Ectodermal cell (in vitro differentiated cells): ENCODE measurements around the gene GPR108.

Experiments
- H3K27ac ChIP-seq: 2 replicates; pipeline ENCODE4 v1.7.0; 2013; ENCODE audit warnings: mild to moderate bottlenecking, low read depth, low read length; ENCODE audit not compliant: insufficient read depth, poor library complexity, severe bottlenecking
- H3K27me3 ChIP-seq: 2 replicates; pipeline ENCODE4 v1.7.0; 2013; ENCODE audit warnings: mild to moderate bottlenecking, low read length; ENCODE audit not compliant: insufficient read depth, control insufficient read depth, poor library complexity, severe bottlenecking
- H3K36me3 ChIP-seq: one replicate; pipeline ENCODE4 v1.7.0; 2013; ENCODE audit warnings: low read length; ENCODE audit not compliant: control insufficient read depth, insufficient read depth
- H3K4me1 ChIP-seq: one replicate; pipeline ENCODE4 v1.7.0; 2013; ENCODE audit warnings: low read length; ENCODE audit not compliant: control insufficient read depth, insufficient read depth
- H3K4me3 ChIP-seq: 2 replicates; pipeline ENCODE4 v1.7.0; 2013; ENCODE audit warnings: low read depth, low read length, control low read depth; ENCODE audit not compliant: insufficient read depth
- H3K9me3 ChIP-seq: 2 replicates; pipeline ENCODE4 v1.7.0; 2013; ENCODE audit warnings: mild to moderate bottlenecking, low read length, moderate library complexity; ENCODE audit not compliant: control insufficient read depth
- WGBS, 2 experiments: methylation state at CpG; one replicate each; pipeline ENCODE4 v1.1.7; 2013; ENCODE audit warnings: missing lambda C conversion rate in 2 of 2; 5-methylcytosine and 5-hydroxymethylcytosine counted together

GPR108 gene

DNA sequence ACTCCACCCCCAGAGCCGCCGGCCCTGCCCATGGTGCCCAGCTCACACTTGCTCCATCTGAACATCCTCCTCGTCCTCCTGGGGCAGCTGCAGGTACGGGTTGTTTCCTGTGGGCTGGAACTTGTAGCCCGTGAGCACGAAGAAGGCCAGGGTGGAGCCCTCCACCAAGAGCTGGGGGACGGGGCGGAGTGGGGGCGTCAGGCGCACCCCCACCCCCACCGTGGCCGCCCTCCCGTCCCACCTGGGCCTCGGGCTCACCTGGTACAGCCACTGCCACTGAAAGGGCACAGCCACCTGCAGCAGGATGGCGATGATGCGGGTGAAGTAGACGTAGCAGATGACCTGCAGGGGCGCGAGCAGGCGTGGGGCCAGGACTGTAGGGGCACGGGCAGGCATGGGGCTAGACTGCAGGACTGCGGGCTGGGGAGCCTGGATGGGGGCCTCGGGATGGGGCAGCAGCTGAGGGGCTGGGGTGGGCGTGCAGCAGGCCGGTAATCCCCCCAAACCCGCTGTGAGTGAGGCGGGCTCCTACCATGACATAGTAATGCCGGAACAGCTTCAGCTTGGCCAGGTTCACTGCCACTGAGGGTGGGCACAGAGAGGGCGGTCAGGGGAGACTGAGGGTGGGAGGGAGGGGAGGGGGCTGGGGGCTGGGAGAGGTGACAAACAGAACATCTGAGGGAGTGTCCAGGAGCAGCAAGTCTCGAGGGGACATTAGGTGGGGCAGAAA, 6.3 kb downstream of the GPR108 start:
- no peaks in the 10 kb centered on the region for H3K27me3 ChIP-seq
- no peak overlapping the region for H3K27ac ChIP-seq
- 92 to 96% methylated on average over 30 of the region's 30 CpGs for WGBS, 2 experiments
- H3K4me3 ChIP-seq = no peak overlapping the region
- peaks cover 3% of the 10 kb centered on the region for H3K36me3 ChIP-seq
- no peaks in the 10 kb centered on the region for H3K9me3 ChIP-seq
- H3K4me1 ChIP-seq = peaks cover 10% of the 10 kb centered on the region

DNA sequence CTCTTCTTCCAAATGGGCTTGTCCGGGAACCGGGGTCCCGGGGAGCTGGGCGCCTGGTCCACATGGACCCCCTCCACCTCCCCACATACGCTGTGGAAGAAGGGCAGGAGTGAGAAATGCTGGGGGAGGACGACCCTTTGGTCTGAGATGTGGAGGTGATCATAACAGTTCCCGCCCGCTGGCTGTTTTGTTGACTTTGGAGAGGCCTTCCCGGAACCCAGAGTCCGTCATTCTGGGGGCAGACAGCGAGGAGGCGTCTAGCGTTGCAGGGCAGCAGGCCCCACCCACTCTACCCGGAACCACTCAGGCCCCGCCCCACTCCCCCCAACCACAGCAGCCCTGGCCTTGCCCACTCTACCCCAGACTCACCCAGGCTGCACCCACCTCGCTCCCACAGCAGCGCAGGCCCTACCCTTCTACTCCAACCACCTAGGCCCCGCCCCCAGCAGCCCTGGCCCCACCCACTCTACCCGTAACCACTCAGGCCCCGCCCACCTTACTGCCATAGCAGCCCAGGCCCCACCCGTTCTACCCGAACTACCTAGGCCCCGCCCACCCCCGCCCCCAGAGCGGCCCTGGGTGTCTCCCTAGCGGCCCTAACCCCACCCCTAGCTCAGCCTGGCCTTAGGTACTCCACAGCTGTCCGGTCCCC, 7.1 kb downstream of the GPR108 start:
- no peaks in the 10 kb centered on the region for H3K9me3 ChIP-seq
- H3K4me1 ChIP-seq = peaks cover 2% of the 10 kb centered on the region
- no peaks in the 10 kb centered on the region for H3K27me3 ChIP-seq
- H3K4me3 ChIP-seq = no peak overlapping the region
- H3K36me3 ChIP-seq = peaks cover 3% of the 10 kb centered on the region
- H3K27ac ChIP-seq = no peak overlapping the region
- 80 to 85% methylated on average over 22 to 25 of the region's 27 CpGs for WGBS, 2 experiments

DNA sequence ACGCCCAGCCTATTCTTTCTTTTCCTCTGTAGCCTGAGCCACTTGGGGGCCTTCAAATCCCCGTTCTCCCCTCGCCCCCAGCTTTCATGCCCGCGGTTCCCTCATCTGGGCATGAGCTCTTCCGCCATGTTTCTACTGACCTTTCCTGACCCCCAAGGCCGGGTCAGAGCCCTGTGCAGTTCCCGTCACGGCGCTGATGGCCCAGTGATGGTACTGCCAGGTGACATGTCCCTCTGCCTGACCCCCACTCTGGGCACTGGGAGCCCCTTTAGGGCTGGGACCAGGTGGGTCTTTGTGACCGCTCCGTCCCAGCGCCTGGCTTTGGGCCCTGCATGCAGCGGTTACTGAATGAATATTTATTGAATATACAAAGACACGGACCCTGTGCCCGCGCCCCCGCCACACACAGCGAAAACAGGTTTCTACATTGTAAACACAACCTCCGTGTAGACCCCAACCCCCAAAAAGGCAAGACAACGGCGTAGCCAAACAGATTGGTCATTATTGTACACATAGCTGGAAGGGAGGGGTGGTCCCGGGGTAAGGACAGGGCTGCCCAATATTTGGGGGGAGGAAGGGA, 7.7 kb downstream of the GPR108 start:
- H3K36me3 ChIP-seq = peaks cover 3% of the 10 kb centered on the region
- WGBS, 2 experiments = 95 to 96% methylated on average over 23 of the region's 23 CpGs
- no peaks in the 10 kb centered on the region for H3K27me3 ChIP-seq
- H3K4me1 ChIP-seq = no peaks in the 10 kb centered on the region
- H3K27ac ChIP-seq = no peak overlapping the region
- H3K4me3 ChIP-seq = no peak overlapping the region
- no peaks in the 10 kb centered on the region for H3K9me3 ChIP-seq

DNA sequence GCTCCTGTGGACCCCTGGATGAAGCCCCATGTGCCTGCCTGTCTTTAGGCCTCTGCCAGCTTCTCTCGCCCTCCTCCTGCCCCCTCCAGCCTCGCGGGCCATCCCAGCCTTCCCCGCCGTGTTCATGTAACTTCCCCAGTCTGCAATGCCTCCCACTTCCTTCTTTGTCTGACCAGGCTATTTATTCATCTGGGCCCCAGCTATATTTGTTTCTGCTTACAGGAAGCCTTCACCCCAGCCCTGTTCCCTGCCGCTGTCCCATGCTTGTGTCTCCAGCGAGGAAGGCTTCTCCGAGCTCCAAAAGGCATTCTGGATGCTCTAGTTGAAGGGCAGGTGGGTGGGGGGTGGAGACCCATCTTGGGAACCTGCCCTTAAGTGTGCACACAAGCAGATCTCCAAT, 9.0 kb downstream of the GPR108 start:
- no peaks in the 10 kb centered on the region for H3K9me3 ChIP-seq
- no peak overlapping the region for H3K4me3 ChIP-seq
- 82 to 83% methylated on average over 8 of the region's 8 CpGs for WGBS, 2 experiments
- H3K4me1 ChIP-seq = no peaks in the 10 kb centered on the region
- no peak overlapping the region for H3K27ac ChIP-seq
- peaks cover 3% of the 10 kb centered on the region for H3K36me3 ChIP-seq
- no peaks in the 10 kb centered on the region for H3K27me3 ChIP-seq

DNA sequence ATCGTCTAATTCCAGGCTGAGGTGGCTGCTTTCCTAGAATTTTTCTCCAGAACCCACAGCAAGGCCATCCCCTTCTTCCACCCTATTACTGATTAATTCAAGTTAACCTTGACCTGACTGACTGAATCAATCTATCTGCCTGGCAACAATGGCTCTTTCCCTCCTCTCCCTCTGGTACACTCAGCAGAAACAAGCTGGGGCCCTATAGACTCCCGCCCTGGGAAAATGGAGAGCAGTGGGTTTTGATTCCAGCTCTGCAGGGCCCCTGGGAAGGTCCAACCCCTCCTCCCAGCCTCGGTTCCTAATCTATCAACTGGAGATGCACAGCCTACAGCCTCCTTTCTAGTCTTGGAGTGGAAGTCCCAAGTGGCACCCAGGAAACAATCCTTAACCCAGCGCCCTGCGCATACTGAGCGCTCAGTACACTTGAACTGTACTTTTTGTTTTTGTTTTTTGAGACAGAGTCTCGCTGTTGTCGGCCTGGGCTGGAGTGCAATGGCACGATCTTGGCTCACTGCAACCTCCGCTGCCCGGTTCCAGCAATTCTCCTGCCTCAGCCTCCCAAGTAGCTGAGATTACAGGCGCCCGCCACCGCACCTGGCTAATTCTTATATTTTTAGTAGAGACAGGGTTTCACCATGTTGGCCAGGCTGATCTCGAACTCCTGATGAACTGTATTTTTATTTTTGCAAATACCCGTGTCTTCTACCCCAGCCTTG, 11.7 kb downstream of the GPR108 start:
- WGBS, 2 experiments = 88 to 89% methylated on average over 16 of the region's 16 CpGs
- no peaks in the 10 kb centered on the region for H3K36me3 ChIP-seq
- H3K9me3 ChIP-seq = no peaks in the 10 kb centered on the region
- H3K27ac ChIP-seq = no peak overlapping the region
- H3K4me3 ChIP-seq = no peak overlapping the region
- no peaks in the 10 kb centered on the region for H3K27me3 ChIP-seq
- no peaks in the 10 kb centered on the region for H3K4me1 ChIP-seq

DNA sequence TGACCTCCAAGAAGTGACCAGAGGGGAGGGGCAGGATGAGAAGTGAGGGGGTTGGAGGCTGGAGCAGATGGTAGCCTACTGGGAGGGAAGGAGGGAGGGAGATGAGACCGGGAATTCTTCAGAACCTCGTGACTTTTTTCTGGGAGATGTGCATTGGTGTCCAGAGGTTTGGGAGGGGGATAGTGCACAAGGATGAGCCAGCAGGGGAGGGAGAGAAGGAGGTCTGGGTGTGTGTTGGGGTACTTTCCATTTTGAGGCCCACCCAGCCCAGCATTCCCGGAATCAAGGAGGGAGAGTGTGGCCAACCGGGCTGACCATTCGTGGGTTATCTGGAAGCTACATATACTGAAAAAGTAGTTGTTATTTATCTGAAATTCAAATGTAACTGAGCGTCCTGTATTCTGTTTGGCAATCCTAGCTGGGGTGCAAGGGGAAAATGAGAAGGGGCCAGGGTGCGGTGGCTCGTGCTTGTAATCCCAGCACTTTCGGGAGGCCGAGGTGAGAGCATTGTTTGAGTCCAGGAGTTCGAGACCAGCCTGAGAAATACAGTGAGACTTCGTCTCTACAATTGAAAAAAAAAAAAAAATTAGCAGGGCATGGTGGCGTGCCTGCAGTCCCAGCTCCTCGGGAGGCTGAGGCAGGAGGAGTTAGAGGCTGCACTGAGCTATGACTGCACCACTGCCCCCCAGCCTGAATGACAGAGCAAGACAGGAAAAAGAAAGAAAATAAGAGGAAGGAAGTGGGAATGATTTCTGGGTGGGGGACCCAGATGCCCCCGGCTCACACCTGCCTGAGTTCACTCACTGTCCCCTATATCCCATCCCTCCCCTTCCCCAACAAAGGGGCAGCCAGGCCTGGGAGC, 12.5 kb downstream of the GPR108 start:
- Histone ChIP-seq H3K27me3 (no peaks in the 10 kb centered on the region), H3K27ac (no peak overlapping the region), H3K4me1 (no peaks in the 10 kb centered on the region), H3K4me3 (no peak overlapping the region), H3K36me3 (no peaks in the 10 kb centered on the region), H3K9me3 (no peaks in the 10 kb centered on the region)
- WGBS, 2 experiments = 85 to 88% methylated on average over 15 of the region's 15 CpGs

DNA sequence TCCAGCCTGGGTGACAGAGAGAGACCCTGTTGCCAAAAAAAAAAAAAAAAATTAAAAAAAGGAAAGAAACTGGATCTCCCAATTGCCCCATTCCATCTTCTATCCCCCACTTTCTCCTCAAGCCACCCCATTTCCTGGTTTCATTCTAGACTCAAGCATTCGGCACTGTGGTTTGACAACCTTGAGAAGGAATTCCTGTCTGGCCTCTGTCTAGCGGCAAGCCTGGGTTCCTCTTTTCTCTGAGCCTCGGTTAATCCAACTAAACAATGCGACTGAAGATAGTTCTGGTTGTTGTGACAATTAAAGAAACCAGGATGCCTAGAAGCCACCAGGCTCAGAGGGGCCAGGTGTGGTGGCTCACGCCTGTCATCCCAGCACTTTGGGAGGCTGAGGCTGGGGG, 13.6 kb downstream of the GPR108 start:
- Histone ChIP-seq H3K9me3 (no peaks in the 10 kb centered on the region), H3K27me3 (no peaks in the 10 kb centered on the region), H3K27ac (no peak overlapping the region), H3K4me3 (no peak overlapping the region), H3K36me3 (no peaks in the 10 kb centered on the region), H3K4me1 (no peaks in the 10 kb centered on the region)
- WGBS, 2 experiments = 84 to 89% methylated on average over 5 of the region's 5 CpGs

DNA sequence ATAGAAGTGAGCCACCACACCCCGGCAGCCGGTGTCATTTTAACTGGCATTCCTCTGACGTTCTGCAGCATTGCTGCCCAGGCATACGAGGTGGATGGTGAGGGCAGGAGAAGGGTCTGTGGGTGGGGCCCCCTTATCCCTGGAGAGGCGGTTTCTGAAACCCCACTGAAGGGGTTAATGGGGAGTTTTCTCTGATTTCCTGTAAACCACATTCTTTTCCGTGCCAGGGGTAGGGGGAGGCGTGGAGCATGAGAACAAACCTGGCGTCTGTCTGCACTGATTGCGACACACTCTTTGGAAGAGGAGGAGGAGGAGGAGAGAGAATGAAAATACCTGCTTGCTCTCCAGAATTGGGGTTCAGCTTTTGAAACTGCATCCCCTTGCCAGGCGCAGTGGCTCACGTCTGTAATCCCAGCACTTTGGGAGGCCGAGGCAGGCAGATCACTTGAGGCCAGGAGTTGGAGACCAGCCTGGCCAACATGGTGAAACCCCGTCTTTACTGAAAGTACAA, 14.2 kb downstream of the GPR108 start:
- Histone ChIP-seq H3K9me3 (no peaks in the 10 kb centered on the region), H3K4me1 (no peaks in the 10 kb centered on the region), H3K36me3 (no peaks in the 10 kb centered on the region), H3K27me3 (no peaks in the 10 kb centered on the region), H3K4me3 (no peak overlapping the region), H3K27ac (no peak overlapping the region)
- 58 to 63% methylated on average over 13 of the region's 13 CpGs for WGBS, 2 experiments

DNA sequence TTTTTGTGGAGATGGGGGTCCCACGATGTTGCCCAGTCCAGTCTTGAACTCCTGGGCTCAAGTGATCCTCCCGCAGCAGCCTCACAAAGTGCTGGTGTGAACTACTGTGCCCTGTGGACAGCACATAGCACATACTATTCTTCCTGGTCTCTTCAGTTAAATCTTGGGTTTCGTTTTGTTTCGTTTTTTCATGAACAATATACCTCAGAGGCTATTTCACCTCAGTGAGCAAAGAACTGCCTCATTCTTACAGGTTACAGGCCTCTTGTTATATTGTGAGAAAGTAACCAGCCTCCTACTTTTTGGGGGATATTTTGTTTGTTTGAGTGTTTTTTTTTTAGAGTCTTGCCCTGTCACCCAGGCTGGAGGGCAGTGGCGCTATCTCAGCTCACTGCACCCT, 15.6 kb downstream of the GPR108 start:
- 88 to 90% methylated on average over 5 of the region's 5 CpGs for WGBS, 2 experiments
- Histone ChIP-seq H3K9me3 (no peaks in the 10 kb centered on the region), H3K4me1 (no peaks in the 10 kb centered on the region)

More for the DNA sequence above, 15.6 kb downstream of the GPR108 start:
- Histone ChIP-seq H3K36me3 (no peaks in the 10 kb centered on the region), H3K27me3 (no peaks in the 10 kb centered on the region), H3K27ac (no peak overlapping the region), H3K4me3 (no peak overlapping the region)
